IPS-15b (cell line): ENCODE data around the gene PLEKHG3.

ENCODE experiments used
- H3K27me3 ChIP-seq: one replicate; pipeline ENCODE4 v1.6.1; 2013; ENCODE audit warnings: low read length; ENCODE audit not compliant: control insufficient read depth, insufficient read depth
- H3K36me3 ChIP-seq: one replicate; pipeline ENCODE4 v1.6.1; 2013; ENCODE audit warnings: low read length; ENCODE audit not compliant: control insufficient read depth, insufficient read depth
- H3K4me1 ChIP-seq: one replicate; pipeline ENCODE4 v1.6.1; 2013; ENCODE audit warnings: mild to moderate bottlenecking, low read length; ENCODE audit not compliant: control insufficient read depth, insufficient read depth
- H3K4me3 ChIP-seq: one replicate; pipeline ENCODE4 v1.5.1; 2013; ENCODE audit warnings: low read depth, low read length
- H3K9ac ChIP-seq: one replicate; pipeline ENCODE4 v1.6.1; 2013; ENCODE audit warnings: low read depth, mild to moderate bottlenecking, low read length
- H3K9me3 ChIP-seq: one replicate; pipeline ENCODE4 v1.6.1; 2013; ENCODE audit warnings: mild to moderate bottlenecking, low read length; ENCODE audit not compliant: control insufficient read depth, insufficient read depth

Gene PLEKHG3

GRCh38 chr14:64723691-64724577, 19.7 kb downstream of the PLEKHG3 start:
- Histone ChIP-seq H3K36me3 (peaks cover 10% of the 10 kb centered on the region), H3K4me3 (no peak overlapping the region), H3K9ac (no peak overlapping the region), H3K27me3 (no peaks in the 10 kb centered on the region), H3K4me1 (peaks cover 46% of the 10 kb centered on the region), H3K9me3 (no peaks in the 10 kb centered on the region)

DNA sequence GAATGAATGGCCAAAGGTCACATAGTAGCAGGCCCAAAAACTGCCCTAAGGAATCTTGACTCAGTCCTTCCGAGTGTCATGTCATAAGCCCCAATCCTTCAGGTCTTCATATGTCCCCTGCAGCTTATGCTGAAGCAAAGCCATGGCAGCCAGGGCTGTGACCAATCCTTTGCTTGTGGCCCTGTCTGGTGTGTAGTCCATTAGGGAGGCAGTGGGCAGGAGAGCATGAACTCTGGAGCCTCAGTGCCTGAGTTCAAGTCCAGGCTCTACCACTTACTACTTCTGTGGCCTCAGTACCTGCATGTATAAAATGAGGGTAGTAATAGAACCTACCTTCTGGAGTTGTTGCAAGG, 20.3 kb downstream of the PLEKHG3 start:
- Histone ChIP-seq H3K9ac (no peak overlapping the region), H3K9me3 (no peaks in the 10 kb centered on the region), H3K27me3 (no peaks in the 10 kb centered on the region), H3K4me1 (peaks cover 46% of the 10 kb centered on the region), H3K4me3 (no peak overlapping the region), H3K36me3 (peaks cover 11% of the 10 kb centered on the region)

- no peak overlapping the region for H3K4me3 ChIP-seq
- no peaks in the 10 kb centered on the region for H3K9me3 ChIP-seq
- H3K36me3 ChIP-seq: peaks cover 17% of the 10 kb centered on the region
- no peak overlapping the region for H3K9ac ChIP-seq
- H3K4me1 ChIP-seq: peaks cover 45% of the 10 kb centered on the region
- H3K27me3 ChIP-seq: no peaks in the 10 kb centered on the region
Observed at GRCh38 chr14:64725261-64725815, 21.1 kb downstream of the PLEKHG3 start.

GRCh38 chr14:64725879-64726584, 21.8 kb downstream of the PLEKHG3 start:
- H3K9ac ChIP-seq: no peak overlapping the region
- peaks cover 38% of the 10 kb centered on the region for H3K4me1 ChIP-seq
- no peaks in the 10 kb centered on the region for H3K9me3 ChIP-seq
- H3K27me3 ChIP-seq: no peaks in the 10 kb centered on the region
- no peak overlapping the region for H3K4me3 ChIP-seq
- H3K36me3 ChIP-seq: peaks cover 21% of the 10 kb centered on the region

DNA sequence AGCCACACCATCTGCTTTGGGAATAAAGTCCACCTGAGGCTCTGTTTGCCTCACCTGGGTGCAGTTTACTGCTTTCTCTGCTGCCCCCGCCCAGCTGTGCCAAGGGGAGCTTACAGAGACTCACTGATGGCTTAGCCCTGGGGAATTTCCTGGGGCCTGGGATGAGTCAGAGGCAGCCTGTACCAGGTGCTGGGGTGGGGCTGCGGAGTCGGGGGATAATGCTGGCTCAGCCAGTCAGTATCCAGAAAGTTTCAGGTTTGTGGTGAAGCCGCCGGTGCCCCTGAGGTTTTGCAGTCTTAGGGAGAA, 22.3 kb downstream of the PLEKHG3 start:
- Histone ChIP-seq H3K4me1 (peaks cover 33% of the 10 kb centered on the region), H3K4me3 (no peak overlapping the region), H3K27me3 (no peaks in the 10 kb centered on the region)

GRCh38 chr14:64727551-64728071, 23.4 kb downstream of the PLEKHG3 start:
- H3K9me3 ChIP-seq: no peaks in the 10 kb centered on the region
- no peaks in the 10 kb centered on the region for H3K27me3 ChIP-seq
- peaks cover 27% of the 10 kb centered on the region for H3K4me1 ChIP-seq
- H3K9ac ChIP-seq: no peak overlapping the region
- no peak overlapping the region for H3K4me3 ChIP-seq
- H3K36me3 ChIP-seq: peaks cover 34% of the 10 kb centered on the region

More for the DNA sequence above, 22.3 kb downstream of the PLEKHG3 start:
- Histone ChIP-seq H3K9ac (no peak overlapping the region), H3K9me3 (no peaks in the 10 kb centered on the region), H3K36me3 (peaks cover 26% of the 10 kb centered on the region)

GRCh38 chr14:64728106-64728505, 23.9 kb downstream of the PLEKHG3 start:
- Histone ChIP-seq H3K27me3 (no peaks in the 10 kb centered on the region), H3K4me3 (no peak overlapping the region), H3K9ac (no peak overlapping the region), H3K9me3 (no peaks in the 10 kb centered on the region), H3K36me3 (peaks cover 34% of the 10 kb centered on the region), H3K4me1 (peaks cover 27% of the 10 kb centered on the region)

- Histone ChIP-seq H3K4me1 (peaks cover 26% of the 10 kb centered on the region), H3K9me3 (no peaks in the 10 kb centered on the region), H3K36me3 (peaks cover 35% of the 10 kb centered on the region), H3K4me3 (no peak overlapping the region), H3K27me3 (no peaks in the 10 kb centered on the region), H3K9ac (no peak overlapping the region)
Observed at GRCh38 chr14:64728856-64729255, 24.6 kb downstream of the PLEKHG3 start.

- H3K27me3 ChIP-seq: no peaks in the 10 kb centered on the region
- H3K9me3 ChIP-seq: no peaks in the 10 kb centered on the region
- H3K4me1 ChIP-seq: peaks cover 20% of the 10 kb centered on the region
- H3K9ac ChIP-seq: no peak overlapping the region
- no peak overlapping the region for H3K4me3 ChIP-seq
- H3K36me3 ChIP-seq: peaks cover 38% of the 10 kb centered on the region
Observed at GRCh38 chr14:64729386-64730060, 25.3 kb downstream of the PLEKHG3 start.

- Histone ChIP-seq H3K9ac (no peak overlapping the region), H3K4me1 (peaks cover 14% of the 10 kb centered on the region), H3K27me3 (no peaks in the 10 kb centered on the region), H3K9me3 (no peaks in the 10 kb centered on the region), H3K4me3 (no peak overlapping the region), H3K36me3 (peaks cover 40% of the 10 kb centered on the region)
Observed at GRCh38 chr14:64730061-64730440, 25.8 kb downstream of the PLEKHG3 start.

DNA sequence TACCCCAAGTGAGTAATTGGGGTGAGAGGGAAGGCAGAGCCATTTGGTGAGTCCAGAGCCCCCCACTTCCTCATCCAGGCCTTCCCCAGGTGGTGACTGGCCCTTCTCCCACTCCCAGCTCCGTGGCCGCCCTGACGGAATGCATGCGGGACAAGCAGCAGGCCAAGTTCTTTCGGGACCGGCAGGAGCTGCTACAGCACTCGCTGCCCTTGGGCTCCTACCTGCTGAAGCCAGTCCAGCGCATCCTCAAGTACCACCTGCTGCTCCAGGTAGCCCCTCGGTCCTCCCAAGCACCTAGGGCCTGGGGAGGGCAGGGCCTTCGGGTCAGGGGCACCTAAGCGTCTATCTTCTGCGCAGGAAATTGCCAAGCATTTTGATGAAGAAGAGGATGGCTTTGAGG, 26.5 kb downstream of the PLEKHG3 start:
- Histone ChIP-seq H3K36me3 (peaks cover 41% of the 10 kb centered on the region), H3K27me3 (no peaks in the 10 kb centered on the region), H3K9me3 (no peaks in the 10 kb centered on the region), H3K9ac (no peak overlapping the region), H3K4me1 (peaks cover 12% of the 10 kb centered on the region), H3K4me3 (no peak overlapping the region)
